HG03280 (cell line): ENCODE measurements around the gene ARHGAP23.
"Not testable (repeated sequence)": the region's sequence is repeated elsewhere in the genome, so short reads cannot be mapped to it uniquely, and the experiment has no call there.

Experiments used
- ATAC-seq: cut with Tn5 transposase; IDR thresholded peaks from one replicate; pipeline ENCODE4 v1.9.1; 2021; ENCODE audit warnings: mild to moderate bottlenecking, moderate library complexity; ENCODE audit not compliant: unreplicated experiment

ARHGAP23 gene

DNA sequence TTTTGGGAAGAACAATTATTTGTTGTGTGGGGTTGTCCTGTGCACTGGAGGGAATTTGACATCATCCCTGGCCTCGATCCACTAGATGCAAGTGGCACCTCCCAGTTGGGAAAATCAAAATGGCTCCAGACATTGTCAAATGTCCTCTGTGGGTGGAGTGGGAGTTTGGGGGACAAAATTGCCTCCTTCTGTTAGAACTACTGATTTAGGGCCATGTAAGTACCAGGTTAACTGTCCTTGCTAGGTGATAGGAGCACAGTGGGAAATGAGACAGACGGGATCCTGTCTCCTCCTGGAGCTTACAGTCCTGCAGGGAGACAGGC, 56.8 kb downstream of the ARHGAP23 start:
- ATAC-seq: no peak

DNA sequence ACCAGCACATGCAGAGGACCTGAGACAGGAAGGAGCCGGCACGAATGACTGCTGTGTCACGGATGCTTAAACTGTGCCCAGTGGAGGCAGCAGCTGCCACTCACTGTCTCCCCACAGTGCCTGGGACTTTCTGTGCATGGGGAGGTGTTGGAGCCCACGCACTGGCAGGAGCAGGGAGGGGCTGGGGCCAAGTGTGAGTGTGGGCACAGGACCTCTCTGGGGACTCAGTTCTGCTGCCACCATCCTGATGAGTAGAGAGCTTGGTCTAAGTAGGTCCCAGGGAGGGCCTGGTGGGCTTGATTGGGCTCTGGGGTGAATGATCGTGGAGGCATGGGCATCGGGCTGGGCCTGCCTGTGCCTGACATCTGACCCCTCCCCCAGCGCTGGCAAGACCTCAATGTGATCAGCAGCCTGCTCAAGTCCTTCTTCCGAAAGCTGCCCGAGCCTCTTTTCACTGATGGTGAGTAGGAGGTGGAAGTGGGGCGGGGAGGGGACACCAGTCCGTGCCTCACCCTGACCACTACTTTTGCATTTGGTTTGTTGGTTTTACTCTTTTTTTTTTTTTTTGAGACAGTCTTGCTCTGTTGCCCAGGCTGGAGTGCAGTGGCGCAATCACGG, 57.5 kb downstream of the ARHGAP23 start:
- not testable (repeated sequence) for ATAC-seq

- ATAC-seq: not testable (repeated sequence)
Observed at GRCh38 chr17:38489774-38490173, 61.5 kb downstream of the ARHGAP23 start.

- ATAC-seq: not testable (repeated sequence)
Observed at GRCh38 chr17:38491346-38492066, 63.2 kb downstream of the ARHGAP23 start.

DNA sequence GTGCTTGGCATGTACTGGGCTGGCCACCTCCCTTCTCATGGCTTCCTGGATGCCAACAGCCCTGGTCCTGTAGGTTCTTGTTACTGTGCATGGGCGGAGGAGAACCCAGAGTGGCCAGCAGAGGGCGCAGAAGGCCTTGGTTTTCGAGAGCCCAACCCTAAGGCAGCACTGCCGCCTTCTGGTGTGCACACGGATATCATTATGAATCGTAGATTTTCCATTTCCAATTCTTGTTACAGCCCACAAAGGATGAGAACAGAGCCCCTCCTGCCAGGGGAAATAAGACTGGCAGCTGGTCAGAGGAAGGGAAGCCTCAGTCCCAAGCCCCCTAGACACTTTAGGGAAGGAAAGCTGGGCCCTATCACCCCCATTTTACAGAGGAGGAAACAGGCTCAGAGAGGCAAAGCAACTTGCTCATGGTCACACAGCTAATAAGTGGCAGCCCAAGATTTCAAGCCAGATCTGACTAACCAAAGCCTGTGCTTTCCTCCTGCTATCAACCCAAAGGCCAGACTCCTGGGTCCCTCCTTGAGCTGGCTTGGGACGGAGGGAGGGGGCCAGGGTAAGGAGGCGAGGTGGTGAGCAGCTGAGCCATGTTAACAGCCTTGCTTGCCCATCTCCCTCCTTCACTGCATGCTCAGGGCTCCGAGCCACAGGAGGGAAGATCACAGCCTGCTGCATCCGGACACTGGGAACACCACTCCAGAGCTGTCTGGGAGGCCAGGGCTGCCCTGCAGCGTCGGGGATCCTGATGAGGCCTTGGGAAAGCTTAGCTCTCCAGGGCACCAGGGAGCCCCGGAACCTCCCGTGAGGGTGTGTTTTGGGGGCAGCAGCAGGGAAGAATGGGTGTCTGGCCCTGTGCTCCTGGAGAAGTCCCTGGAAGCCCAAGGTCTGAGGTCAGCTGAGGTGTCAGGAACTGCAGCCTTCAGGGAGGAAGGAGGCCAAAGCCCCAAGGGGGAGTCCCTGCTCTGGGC, 64.1 kb downstream of the ARHGAP23 start:
- ATAC-seq: not testable (repeated sequence)

DNA sequence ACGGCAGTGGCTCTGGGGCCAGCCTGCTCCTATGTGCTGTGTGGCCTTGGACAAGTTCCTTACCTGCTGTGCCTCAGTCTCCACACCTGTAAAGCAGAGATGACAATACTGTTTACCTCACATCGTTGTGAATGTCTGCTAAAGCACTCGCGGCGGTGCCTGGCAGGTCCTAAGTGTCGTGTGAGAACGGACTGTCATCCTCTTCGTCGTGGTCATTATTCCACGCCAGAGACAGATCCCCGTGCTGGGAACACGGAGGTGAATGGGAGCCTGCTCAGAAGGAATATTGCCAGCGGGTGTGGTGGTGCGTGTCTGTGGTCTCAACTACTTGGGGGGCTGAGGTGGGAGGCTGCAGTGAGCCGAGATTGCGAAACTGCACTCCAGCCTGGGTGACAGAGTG, 65.9 kb downstream of the ARHGAP23 start:
- not testable (repeated sequence) for ATAC-seq

DNA sequence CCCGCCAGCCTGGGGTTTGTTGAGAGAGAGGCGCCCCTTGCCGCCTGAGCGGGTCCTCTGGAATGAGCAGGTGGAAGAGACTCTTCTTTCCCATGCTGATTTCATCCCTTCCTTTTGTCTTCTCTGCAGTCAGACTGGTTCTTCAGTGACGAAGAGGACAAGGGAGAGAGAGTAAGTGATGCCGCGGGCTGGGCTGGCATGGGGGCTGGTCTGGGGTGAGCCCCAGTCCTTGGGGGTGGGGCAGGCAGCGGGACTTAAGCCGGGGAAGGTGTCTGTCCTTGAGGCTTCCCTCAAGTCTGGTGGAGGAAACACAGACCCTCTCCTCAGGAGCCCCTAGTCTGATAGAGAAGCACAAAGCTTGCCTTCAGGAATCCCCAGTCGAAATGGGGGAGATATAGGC, 69.4 kb downstream of the ARHGAP23 start:
- not testable (repeated sequence) for ATAC-seq

- ATAC-seq: no peak
Observed at GRCh38 chr17:38498353-38498752, 70.1 kb downstream of the ARHGAP23 start.

GRCh38 chr17:38499230-38499629, 71.0 kb downstream of the ARHGAP23 start:
- not testable (repeated sequence) for ATAC-seq

- ATAC-seq: not testable (repeated sequence)
Observed at GRCh38 chr17:38501718-38502117, 73.5 kb downstream of the ARHGAP23 start.

DNA sequence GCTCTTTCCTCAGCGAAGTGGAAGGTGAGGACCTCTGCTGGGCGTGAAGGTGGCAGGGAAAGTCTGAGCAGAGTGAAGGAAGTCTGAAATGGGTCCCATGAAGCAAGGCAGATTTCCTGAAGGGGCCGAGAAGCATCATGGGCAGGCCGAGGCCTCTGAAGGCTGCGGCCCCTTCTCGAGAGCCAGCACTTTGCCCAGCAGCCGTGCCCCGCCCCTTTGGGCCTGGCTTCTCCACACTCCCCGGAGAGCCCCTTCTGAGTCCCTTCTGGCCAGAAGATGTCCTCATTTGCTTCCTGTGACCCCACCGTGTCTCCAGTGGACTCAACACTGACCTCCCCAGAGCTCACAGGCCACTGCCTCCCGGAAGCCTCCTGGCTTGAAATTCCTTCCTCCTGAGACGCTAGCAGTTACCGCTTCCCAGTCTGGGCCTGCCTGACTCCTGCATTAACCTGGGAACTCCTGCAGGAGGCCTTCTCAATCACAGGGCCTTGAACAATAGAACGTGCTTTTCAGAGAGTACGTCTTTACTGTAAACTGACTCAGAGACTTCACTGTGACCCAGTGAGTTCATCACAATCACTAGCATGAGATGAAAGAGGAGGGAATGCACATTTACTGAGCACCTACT, 75.1 kb downstream of the ARHGAP23 start:
- not testable (repeated sequence) for ATAC-seq

DNA sequence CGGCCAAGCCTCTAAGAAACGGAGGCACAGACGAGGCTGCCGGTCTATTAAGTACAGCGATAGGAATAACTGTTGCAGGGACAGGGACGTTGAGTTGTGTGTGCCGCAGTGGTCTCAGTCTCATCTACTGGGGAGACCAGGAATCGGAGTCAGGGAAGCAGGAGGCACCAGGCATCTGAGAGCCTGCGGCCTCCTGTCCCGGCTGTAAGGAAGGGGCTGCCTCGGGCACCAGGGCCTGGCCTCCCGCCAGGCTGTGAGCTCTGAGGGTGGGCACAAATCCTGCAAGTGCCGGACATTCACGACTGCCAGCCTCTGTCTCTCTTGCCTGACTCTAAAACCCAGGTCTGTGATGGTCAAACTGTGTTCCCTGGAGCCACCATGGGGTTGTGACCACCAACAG, 76.0 kb downstream of the ARHGAP23 start:
- ATAC-seq: no peak

DNA sequence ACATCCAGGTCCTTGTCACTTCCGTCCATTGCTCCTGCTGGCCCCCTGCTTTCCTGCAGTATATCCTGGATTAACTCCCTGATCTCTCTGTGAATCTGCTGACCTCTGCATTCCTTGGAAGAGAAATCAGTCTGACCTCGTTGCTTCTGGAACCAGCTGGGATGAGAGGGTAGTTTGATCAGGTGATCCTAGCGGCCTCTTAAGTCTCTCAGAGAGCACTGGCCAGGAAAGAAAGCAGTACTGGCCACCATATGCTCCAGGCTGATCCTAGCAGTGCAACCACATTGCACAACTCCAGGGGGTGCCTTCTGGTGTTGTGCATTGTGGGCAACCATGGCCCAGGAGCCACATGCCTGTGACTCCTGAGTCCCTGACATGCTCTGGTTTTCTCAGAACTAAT, 79.2 kb downstream of the ARHGAP23 start:
- ATAC-seq: no peak

- no peak for ATAC-seq
Observed at GRCh38 chr17:38507921-38508569, 79.8 kb downstream of the ARHGAP23 start.

- ATAC-seq: no peak
Observed at GRCh38 chr17:38508570-38508950, 80.3 kb downstream of the ARHGAP23 start.

- ATAC-seq: no peak
Observed at GRCh38 chr17:38508954-38509771, 80.9 kb downstream of the ARHGAP23 start.

GRCh38 chr17:38509772-38510420, 81.6 kb downstream of the ARHGAP23 start:
- ATAC-seq: no peak

GRCh38 chr17:38510421-38511149, 82.3 kb downstream of the ARHGAP23 start:
- no peak for ATAC-seq
